Measurements from ENCODE around the gene IFI27.
"Not testable (repeated sequence)": the region's sequence is repeated elsewhere in the genome, so short reads cannot be mapped to it uniquely, and the experiment has no call there.

GRCh38 chr14:94072076-94072475 is 38.5 kb upstream of the IFI27 start:
- TF ChIP-seq CTCF, POLR2A (IDR thresholded peaks at IDR 0.05): not testable (repeated sequence)
